Subcutaneous abdominal adipose tissue (tissue), 5 donors: ENCODE measurements around the gene OBSCN.

Source experiments
- H3K27ac ChIP-seq: one replicate; pipeline ENCODE4 v1.7.0; 2013; ENCODE audit warnings: low read depth, mild to moderate bottlenecking, inconsistent platforms, low read length, moderate library complexity
- H3K27me3 ChIP-seq, 5 donors: one replicate each; pipeline ENCODE4 v1.7.0; 2013; ENCODE audit warnings: low read length in 5 of 5, inconsistent platforms in 1 of 5; ENCODE audit not compliant: control insufficient read depth in 5 of 5, insufficient read depth in 4 of 5
- H3K36me3 ChIP-seq, 5 donors: one replicate each; pipeline ENCODE4 v1.7.0; 2013; ENCODE audit warnings: low read length in 5 of 5; ENCODE audit not compliant: control insufficient read depth in 5 of 5, insufficient read depth in 5 of 5
- H3K4me1 ChIP-seq, 5 donors: one replicate each; pipeline ENCODE4 v1.7.0; 2013; ENCODE audit warnings: low read length in 5 of 5, mild to moderate bottlenecking in 3 of 5, moderate library complexity in 1 of 5; ENCODE audit not compliant: control insufficient read depth in 5 of 5, insufficient read depth in 5 of 5
- H3K4me3 ChIP-seq, 5 donors: one replicate each; pipeline ENCODE4 v1.7.0; 2013; ENCODE audit warnings: low read length in 5 of 5, low read depth in 1 of 5
- H3K9ac ChIP-seq, 5 donors: one replicate each; pipeline ENCODE4 v1.7.0; 2013; ENCODE audit warnings: low read length in 5 of 5, mild to moderate bottlenecking in 4 of 5, moderate library complexity in 3 of 5
- H3K9me3 ChIP-seq, 5 donors: one replicate each; pipeline ENCODE4 v1.7.0; 2013; ENCODE audit warnings: low read length in 5 of 5; ENCODE audit not compliant: control insufficient read depth in 5 of 5
- donor health status: healthy.
- donor health status: healthy.
- donor health status: healthy.
- donor health status: healthy.
- donor health status: healthy.

The OBSCN gene

DNA sequence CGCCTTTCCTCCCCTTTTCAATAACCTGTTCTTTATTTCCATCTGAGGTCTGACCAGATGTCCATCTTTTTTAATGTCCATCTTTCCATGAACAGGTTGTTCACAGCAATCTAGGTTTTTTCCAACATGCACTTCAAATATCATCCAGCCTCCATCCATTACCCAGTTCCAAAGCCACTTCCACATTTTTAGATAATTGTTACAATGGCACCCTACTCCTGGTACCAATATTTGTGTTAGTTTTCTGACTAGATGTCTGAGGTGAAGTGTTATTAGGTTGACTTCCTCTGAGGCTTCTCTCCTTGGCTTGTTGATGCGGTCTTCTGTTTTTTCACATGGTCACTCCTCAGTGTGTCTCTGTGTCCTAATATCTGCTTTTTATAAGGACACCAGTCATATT lies 89.4 kb downstream of the OBSCN start:
- Histone ChIP-seq H3K27me3 (peaks cover 0 to 3% (median 0%) of the 10 kb centered on the region in 5 donors), H3K9me3 (peaks cover 17 to 51% (median 42%) of the 10 kb centered on the region in 5 donors), H3K4me3 (no peak overlapping the region), H3K27ac (no peak overlapping the region), H3K9ac (no peak overlapping the region), H3K36me3 (no peaks in the 10 kb centered on the region), H3K4me1 (no peaks in the 10 kb centered on the region)

DNA sequence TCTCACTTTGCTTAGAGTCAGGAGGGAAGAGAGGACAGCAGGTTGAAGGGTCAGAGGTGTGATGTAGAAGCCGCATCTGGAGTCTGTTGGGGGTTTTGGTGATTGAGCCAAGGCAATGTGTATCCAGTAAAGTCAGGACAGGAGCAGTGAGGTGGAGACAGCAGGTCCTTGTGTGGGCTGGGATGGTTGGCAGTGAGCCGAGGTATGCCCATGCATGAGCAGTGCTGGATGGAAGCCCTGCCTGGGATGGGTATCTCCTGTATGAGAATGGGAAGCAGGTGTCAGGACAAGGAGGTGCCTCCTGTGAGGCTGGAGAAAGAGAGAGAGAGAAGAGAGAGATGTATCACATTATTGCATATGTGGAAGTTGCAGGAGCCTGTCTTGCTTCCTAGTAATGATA lies 90.0 kb downstream of the OBSCN start:
- H3K9ac ChIP-seq = no peak overlapping the region
- H3K4me1 ChIP-seq = no peaks in the 10 kb centered on the region
- H3K27ac ChIP-seq = no peak overlapping the region
- H3K36me3 ChIP-seq = no peaks in the 10 kb centered on the region
- H3K9me3 ChIP-seq = peaks cover 22 to 57% (median 48%) of the 10 kb centered on the region in 5 donors
- peaks cover 0 to 3% (median 0%) of the 10 kb centered on the region in 5 donors for H3K27me3 ChIP-seq
- peak overlapping the region in 1 of 5 donors; percentile 8 for H3K4me3 ChIP-seq

DNA sequence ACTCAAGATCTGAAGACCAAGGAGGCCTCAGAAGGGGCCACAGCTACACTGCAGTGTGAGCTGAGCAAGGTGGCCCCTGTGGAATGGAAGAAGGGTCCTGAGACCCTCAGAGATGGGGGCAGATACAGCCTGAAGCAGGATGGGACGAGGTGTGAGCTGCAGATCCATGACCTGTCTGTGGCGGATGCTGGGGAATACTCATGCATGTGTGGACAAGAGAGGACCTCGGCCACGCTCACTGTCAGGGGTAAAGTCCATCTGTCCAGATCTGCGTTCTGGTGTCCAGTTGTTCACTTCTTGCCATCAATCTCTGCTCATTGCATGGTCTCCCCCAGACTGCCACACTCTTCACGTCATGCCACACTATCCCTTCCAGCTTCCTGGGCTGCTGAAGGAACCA lies 90.6 kb downstream of the OBSCN start:
- no peaks in the 10 kb centered on the region for H3K4me1 ChIP-seq
- H3K9ac ChIP-seq = no peak overlapping the region
- H3K27me3 ChIP-seq = no peaks in the 10 kb centered on the region
- no peak overlapping the region for H3K4me3 ChIP-seq
- no peak overlapping the region for H3K27ac ChIP-seq
- no peaks in the 10 kb centered on the region for H3K36me3 ChIP-seq
- peaks cover 26 to 63% (median 55%) of the 10 kb centered on the region in 5 donors for H3K9me3 ChIP-seq

DNA sequence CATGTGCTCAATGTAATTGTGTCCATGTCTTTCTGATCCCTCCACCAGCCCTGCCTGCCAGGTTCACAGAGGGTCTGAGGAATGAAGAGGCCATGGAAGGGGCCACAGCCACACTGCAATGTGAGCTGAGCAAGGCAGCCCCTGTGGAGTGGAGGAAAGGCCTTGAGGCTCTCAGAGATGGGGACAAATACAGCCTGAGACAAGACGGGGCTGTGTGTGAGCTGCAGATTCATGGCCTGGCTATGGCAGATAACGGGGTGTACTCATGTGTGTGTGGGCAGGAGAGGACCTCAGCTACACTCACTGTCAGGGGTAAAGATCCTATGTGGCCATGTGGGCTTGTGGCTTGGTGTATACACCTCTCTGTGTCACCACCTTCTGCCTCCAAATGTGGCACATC lies 91.4 kb downstream of the OBSCN start:
- Histone ChIP-seq H3K4me3 (no peak overlapping the region), H3K4me1 (no peaks in the 10 kb centered on the region), H3K27ac (no peak overlapping the region), H3K9ac (no peak overlapping the region), H3K9me3 (peaks cover 26 to 71% (median 62%) of the 10 kb centered on the region in 5 donors), H3K36me3 (no peaks in the 10 kb centered on the region), H3K27me3 (no peaks in the 10 kb centered on the region)

DNA sequence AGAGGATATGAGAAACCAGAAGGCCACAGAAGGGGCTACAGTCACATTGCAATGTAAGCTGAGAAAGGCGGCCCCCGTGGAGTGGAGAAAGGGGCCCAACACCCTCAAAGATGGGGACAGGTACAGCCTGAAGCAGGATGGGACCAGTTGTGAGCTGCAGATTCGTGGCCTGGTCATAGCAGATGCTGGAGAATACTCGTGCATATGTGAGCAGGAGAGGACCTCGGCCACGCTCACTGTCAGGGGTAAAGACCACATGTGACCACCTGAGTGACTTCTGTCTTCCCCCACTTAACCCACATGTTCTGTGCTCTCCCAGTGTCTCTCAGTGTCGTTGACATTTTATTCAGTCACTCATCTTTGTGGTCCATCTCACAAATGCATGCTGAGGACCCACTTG lies 92.1 kb downstream of the OBSCN start:
- H3K27ac ChIP-seq = no peak overlapping the region
- no peaks in the 10 kb centered on the region for H3K36me3 ChIP-seq
- H3K4me1 ChIP-seq = no peaks in the 10 kb centered on the region
- H3K4me3 ChIP-seq = no peak overlapping the region
- peaks cover 26 to 75% (median 65%) of the 10 kb centered on the region in 5 donors for H3K9me3 ChIP-seq
- H3K27me3 ChIP-seq = no peaks in the 10 kb centered on the region
- H3K9ac ChIP-seq = no peak overlapping the region

- Histone ChIP-seq H3K27ac (no peak overlapping the region), H3K4me1 (no peaks in the 10 kb centered on the region), H3K27me3 (peaks cover 0 to 5% (median 0%) of the 10 kb centered on the region in 5 donors), H3K4me3 (peak overlapping the region in 3 of 5 donors; percentile 2 to 30 (median 24)), H3K9me3 (peaks cover 26 to 73% (median 63%) of the 10 kb centered on the region in 5 donors), H3K9ac (no peak overlapping the region), H3K36me3 (no peaks in the 10 kb centered on the region)
Measured at GRCh38 chr1:228302086-228302485, 94.2 kb downstream of the OBSCN start.

DNA sequence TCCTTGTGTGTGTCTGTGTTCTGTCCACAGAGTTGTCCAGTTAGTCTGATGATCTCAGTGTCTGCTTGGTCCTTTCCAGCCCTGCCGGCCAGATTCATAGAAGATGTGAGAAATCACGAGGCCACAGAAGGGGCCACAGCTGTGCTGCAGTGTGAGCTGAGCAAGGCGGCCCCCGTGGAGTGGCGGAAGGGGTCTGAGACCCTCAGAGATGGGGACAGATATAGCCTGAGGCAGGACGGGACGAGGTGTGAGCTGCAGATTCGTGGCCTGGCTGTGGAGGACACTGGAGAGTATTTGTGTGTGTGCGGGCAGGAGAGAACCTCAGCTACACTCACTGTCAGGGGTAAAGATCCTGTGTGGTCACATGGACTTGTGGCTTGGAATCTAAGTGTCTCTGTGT lies 95.8 kb downstream of the OBSCN start:
- Histone ChIP-seq H3K4me1 (no peaks in the 10 kb centered on the region), H3K4me3 (peak overlapping the region in 1 of 5 donors; percentile 30), H3K27ac (no peak overlapping the region), H3K27me3 (peaks cover 0 to 8% (median 0%) of the 10 kb centered on the region in 5 donors), H3K9ac (no peak overlapping the region), H3K36me3 (no peaks in the 10 kb centered on the region), H3K9me3 (peaks cover 23 to 59% (median 51%) of the 10 kb centered on the region in 5 donors)

DNA sequence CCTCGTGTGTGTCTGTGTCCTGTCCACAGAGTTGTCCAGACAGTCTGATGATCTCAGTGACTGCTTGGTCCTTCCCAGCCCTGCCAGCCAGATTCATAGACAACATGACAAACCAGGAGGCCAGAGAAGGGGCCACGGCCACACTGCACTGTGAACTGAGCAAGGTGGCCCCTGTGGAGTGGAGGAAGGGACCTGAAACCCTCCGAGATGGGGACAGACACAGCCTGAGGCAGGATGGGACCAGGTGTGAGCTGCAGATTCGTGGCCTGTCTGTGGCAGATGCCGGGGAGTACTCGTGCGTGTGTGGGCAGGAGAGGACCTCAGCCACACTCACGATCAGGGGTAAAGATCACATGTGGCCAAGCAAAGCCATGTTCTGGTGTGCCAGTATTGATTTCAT lies 96.4 kb downstream of the OBSCN start:
- no peaks in the 10 kb centered on the region for H3K36me3 ChIP-seq
- no peak overlapping the region for H3K9ac ChIP-seq
- no peak overlapping the region for H3K27ac ChIP-seq
- no peaks in the 10 kb centered on the region for H3K4me1 ChIP-seq
- H3K9me3 ChIP-seq = peaks cover 23 to 55% (median 48%) of the 10 kb centered on the region in 5 donors
- no peak overlapping the region for H3K4me3 ChIP-seq
- H3K27me3 ChIP-seq = peaks cover 0 to 8% (median 0%) of the 10 kb centered on the region in 5 donors

- H3K27me3 ChIP-seq = peaks cover 0 to 8% (median 0%) of the 10 kb centered on the region in 5 donors
- H3K9me3 ChIP-seq = peaks cover 22 to 53% (median 46%) of the 10 kb centered on the region in 5 donors
- H3K27ac ChIP-seq = no peak overlapping the region
- H3K36me3 ChIP-seq = no peaks in the 10 kb centered on the region
- H3K4me1 ChIP-seq = no peaks in the 10 kb centered on the region
- no peak overlapping the region for H3K9ac ChIP-seq
- no peak overlapping the region for H3K4me3 ChIP-seq
Measured at GRCh38 chr1:228304766-228305395, 97.0 kb downstream of the OBSCN start.

DNA sequence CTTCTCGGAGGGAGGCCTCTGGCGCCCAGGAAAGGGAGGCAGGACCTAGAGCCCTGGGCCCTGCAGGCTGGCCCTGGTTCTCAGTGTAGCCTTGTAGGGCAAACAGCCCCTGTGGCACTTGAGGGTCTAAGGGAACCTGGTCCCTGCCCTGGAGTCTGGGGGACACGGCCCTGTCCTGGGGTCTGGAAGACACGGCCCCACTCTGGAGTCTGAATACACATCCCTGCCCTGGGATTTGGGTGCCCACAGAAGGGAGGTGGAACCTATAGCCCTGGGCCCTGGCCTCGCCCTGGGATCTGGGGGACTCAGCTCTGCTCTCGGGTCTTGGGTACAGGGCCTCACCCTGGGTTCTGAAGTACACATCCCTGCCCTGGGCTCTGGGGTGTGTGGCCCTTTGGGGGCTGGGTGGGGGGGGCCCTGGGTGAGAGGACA lies 97.9 kb downstream of the OBSCN start:
- H3K27ac ChIP-seq = no peak overlapping the region
- peaks cover 0 to 8% (median 0%) of the 10 kb centered on the region in 5 donors for H3K27me3 ChIP-seq
- H3K4me1 ChIP-seq = no peaks in the 10 kb centered on the region
- H3K9me3 ChIP-seq = peaks cover 18 to 46% (median 37%) of the 10 kb centered on the region in 5 donors
- H3K4me3 ChIP-seq = no peak overlapping the region
- H3K36me3 ChIP-seq = no peaks in the 10 kb centered on the region
- H3K9ac ChIP-seq = no peak overlapping the region
